ENCODE data around the gene ACVRL1.

The ACVRL1 gene

DNA sequence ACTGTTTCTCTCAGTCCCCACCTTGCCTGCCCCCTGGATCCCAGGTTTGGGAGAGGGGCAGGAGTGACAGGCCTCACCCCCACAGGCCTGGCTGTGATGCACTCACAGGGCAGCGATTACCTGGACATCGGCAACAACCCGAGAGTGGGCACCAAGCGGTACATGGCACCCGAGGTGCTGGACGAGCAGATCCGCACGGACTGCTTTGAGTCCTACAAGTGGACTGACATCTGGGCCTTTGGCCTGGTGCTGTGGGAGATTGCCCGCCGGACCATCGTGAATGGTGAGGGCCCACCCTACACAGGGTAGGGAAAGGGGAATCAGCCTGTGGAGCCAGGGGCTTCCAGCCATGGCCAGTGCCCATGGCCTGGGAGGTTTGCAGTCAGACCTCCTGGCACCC is 8.6 kb downstream of the ACVRL1 start:
- DNase-seq (ENCODE audit: low read depth in 2 of 2): no peak

DNA sequence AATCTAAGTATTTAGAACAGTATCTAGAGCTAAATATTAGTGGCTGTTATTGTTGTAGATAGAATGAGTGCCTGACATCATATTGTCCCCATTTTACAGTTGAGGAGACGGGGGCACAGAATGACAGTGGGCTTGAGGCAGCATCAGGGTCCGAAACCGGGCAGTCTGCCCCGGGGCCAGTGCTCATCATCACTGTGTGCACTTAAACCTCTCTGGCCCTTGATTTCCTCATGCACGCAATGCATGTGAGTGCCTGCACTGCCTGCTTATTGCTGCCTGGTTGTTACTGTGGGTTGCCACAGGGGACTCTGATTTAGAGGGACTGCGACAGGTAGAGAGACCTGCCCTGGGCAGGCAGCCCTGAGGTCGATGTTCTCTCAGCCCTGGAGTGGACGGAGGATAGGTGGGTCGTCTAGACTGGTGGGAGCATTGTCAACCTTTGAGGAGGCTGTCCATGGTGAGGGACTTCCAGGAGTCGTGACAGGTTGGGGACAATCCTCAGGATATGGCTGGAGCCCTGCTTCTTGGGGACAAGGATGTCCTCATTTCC is 9.8 kb downstream of the ACVRL1 start:
- no peak for DNase-seq (ENCODE audit: low read depth in 2 of 2)

DNA sequence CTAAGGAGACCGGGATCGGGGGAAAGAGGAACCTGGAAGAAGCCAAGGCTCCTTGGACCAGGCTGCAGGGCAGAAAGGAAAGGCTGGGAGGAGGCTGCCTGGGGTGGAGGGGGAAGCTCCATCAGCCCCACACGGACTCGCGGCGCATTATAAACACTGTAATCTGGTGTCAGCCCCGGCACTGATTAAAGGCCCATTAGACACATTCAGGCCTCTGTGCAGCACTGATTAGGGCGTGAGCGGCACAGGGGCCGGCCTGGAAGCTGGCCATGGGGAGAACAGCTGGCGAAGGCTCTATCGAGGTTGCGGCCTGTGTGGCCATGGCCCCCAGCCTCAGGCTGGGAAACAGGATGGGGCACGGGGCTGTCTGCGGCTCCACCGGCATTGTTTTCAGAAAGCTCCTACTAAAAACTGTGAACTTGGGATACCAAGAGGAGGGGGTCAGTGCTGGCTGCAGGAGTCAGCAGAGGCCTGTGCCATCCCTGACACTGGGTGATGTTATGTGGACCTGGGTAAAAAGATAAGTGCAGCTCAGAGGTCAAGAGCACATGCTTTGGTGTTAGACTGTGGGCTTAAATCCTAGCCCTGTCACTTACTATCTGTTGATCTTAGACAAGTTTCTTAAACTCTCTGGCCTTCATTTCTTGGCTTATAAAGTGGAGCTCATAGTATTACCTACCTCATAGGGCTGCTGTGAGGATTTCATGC is 10.6 kb downstream of the ACVRL1 start:
- no peak for DNase-seq (ENCODE audit: low read depth in 2 of 2)

DNA sequence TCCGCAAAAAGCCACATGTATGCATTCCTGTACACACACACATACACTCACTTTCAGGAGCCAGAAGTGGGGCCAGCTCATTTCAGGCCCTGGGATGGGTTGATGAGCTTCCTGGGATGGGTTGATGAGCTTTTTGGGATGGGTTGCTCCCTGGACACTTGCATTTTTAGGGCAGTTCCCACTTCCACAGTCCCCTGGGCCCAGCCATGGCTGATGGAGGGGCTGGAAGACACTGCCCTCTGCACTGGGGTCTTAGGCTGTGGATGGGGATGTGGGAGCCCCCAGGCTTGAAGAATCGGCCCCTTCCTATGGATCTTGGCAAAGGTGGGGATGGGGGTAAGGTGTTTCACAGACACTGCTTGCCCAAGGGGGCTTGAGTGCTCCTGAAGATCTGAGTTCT is 12.7 kb downstream of the ACVRL1 start:
- no peak for DNase-seq (ENCODE audit: low read depth in 2 of 2)

DNA sequence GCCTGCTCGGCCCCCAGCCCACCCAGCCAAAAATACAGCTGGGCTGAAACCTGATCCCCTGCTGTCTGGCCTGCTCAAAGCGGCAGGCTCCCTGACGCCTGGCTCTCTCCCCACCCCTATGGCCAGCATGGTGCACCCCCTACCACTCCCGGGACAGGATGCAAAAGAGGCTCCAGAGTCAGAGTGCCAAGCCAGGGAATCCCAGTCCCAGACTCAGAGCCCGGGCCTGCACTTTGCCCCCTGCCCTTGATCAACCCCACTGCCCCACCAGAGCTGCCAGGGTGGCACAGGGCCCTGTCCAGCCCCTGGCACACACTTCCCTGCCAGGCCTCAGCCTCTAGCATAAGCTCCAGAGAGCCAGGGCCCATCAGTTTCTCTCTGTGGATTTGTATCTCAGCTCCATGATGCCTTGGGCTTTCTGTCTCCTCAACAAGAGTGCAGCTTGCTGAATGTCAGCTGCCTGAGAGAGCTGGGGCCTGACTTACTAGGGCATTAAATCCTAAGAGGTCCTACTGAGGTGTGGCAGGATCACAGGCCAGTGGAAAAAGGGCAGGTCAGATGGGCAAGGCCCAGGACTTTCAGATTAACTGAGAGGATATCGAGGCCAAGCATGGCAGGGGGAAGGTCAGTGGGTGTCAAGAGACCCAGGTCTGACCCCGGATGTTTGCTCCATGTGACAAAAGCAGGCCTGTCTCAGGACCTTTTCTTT is 13.9 kb downstream of the ACVRL1 start:
- no peak for DNase-seq (ENCODE audit: low read depth in 2 of 2)

DNA sequence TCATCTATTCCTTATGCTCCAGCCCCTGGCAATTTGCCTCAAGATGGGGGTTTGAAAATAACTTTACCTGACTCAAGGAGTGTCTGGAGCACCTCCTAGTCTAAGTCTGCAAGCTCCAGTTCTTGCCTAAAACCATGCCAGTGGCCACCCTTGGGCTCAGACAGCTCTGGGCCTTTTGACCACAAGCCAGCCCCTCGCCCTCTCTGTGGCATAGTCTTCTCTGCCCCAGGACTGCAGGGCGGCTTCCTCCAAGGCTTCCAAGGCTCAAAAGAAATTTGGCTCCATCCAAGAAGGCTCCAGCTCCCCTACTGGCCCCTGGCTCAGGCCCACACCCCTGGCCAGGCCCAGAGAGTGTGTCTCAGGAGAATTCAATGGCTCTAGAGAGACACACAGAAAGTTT is 14.8 kb downstream of the ACVRL1 start:
- DNase-seq (ENCODE audit: low read depth in 2 of 2): no peak

DNA sequence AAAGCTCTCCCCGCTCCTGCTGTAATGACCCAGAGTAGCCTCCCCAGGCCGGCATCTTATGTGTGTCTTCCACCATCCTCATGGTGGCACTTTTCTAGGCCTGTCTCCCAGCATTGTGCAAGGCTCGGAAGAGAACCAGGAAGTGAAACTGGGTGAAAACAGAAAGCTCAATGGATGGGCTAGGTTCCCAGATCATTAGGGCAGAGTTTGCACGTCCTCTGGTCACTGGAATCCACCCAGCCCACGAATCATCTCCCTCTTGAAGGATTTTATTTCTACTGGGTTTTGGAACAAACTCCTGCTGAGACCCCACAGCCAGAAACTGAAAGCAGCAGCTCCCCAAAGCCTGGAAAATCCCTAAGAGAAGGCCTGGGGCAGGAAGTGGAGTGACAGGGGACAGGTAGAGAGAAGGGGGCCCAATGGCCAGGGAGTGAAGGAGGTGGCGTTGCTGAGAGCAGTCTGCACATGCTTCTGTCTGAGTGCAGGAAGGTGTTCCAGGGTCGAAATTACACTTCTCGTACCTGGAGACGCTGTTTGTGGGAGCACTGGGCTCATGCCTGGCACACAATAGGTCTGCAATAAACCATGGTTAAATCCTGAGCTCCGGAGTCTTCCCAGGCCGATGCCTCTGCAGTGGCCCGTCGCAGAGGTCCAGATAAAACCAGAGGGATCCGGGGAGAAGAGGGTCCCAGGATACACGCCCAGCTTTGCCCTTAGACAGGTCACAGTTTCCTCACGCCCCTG is 15.6 kb downstream of the ACVRL1 start:
- DNase-seq (ENCODE audit: low read depth in 2 of 2): no peak

DNA sequence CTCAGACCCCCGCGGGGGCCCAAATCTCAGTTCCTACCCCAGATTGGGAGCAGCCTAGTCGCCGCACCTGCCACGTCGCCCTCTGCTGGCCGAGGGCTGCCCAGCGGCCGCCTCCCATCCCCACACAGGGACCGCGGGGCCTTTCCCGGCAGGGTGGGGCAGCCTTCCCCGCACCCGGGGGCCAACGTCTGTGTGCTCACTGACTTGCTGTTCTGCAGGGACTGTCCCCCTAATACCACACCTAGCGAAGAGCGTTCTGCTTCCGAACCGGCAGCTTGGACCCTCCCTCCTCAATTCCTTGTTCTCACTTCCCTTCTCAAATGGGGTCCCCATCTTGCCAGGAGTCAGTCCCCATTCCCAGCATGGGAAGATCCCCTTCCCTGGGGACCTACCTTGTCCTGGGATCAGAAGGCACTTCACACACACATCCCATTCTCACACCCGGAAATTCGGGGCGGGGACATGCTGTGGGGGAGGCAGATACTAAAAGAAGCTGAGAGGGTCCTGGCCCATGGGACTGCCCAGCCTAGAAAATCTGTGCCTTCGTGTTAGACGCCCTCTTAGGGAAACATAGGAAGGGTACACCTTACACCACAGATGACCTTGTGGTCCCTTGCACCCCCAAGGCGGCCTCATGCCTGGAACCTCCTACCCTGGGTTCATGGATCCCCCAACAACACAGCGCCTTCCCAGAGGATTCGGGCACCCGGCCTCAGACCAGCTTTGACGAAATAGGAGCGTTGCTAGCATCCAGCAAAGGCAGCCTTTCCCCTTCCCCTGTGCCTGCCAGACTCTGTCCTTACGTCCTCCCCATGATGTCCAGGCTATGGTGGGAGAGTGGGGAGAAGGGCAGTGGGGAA is 16.4 kb downstream of the ACVRL1 start:
- DNase-seq (ENCODE audit: low read depth in 2 of 2): peak; percentile 16 to 19

DNA sequence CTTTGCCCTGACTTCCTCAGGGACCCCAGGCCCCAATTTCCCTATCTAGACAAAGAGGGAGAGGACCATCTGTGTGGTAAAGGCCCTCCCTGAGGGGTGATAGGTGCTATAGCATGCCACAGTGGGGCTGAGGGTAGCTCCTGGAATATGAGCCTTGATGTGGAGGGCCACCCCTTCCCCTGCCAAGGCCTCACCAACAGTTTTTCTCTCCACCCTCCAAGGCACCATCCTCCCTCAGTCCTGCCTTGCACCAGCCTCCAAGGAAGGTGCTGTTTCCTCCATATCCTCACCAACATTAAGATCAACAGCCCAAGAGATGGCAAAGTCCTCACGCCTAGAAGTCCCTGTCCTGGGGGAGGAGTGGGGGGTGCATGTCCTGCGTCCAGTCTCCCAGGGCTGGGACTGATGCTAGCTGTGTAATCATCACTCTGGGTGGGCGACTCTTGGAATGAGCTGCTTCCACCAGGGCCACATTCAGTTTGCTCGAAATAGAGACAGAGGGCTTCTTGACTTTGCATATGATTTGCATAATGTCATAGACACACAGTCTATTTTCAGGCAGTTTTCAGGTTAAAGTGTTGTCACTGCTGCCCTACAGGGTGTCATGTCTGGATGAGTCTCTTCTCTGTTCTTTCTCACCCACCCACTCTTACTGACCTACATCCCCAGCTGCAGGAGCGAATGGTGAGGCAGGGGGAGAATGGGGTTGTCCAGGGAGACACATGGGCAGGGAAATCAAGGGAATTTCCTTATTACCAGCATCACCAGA is 17.4 kb downstream of the ACVRL1 start:
- no peak for DNase-seq (ENCODE audit: low read depth in 2 of 2)

DNA sequence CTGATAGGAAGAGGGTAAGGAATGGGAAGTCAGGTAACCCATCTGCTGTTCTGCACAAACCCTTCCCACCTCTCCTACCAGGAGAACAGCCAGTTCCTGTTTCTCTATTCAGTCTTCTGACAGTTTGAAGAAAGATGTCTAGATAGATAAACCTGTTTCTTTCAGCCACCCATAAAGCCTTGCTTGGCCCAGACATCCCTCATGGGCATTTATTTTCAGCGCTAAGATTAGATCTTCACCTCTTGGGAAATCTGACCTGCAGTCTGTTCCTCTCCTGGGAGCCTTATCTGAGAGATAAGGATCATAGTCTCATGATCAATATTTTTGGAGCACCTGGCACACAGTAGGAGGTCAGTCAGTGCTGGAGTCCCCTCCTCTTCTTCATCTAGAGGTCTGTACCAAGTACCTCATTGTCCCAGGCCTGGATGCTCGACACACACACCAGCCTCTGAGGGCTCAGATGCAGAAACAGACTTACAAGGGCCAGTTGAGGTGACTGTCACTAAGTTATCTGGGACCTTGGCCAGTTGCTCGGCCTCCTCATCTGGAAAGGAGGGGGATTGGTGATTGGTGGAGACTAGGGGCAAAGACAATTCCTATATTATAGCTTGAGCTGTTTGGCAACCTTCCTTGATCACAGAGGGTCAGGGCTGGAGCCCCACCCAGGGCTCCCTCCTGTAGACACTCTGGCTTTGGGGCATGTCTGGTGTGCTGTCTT is 18.2 kb downstream of the ACVRL1 start:
- no peak for DNase-seq (ENCODE audit: low read depth in 2 of 2)

DNA sequence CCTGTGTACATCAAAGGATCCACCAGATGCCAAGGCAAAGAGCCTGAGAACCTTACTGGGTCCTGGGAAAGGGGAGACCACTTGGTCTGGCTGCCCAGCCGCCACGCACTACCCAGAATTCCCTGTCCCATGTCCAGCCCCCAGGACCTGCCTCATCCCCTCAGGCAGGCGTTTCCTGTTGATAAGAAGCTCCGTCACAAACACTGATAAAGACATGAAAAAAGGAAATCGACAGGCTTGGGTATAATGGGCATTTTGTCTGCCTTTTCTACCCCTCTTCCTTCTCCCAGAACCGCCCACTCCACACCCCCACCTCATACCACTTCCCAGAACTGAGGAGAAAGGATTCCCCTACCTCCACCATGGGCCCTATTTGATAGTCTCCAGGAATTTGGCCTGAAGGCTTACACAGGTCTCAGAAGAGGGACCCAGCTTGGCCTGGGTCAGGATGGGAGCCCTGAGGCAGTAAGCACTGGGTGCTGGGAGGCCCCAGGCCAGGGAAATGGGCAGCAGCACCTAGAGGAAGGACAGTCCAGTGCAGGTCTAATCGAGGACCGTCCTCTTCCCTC is 18.8 kb downstream of the ACVRL1 start:
- DNase-seq (ENCODE audit: low read depth in 2 of 2): no peak

DNA sequence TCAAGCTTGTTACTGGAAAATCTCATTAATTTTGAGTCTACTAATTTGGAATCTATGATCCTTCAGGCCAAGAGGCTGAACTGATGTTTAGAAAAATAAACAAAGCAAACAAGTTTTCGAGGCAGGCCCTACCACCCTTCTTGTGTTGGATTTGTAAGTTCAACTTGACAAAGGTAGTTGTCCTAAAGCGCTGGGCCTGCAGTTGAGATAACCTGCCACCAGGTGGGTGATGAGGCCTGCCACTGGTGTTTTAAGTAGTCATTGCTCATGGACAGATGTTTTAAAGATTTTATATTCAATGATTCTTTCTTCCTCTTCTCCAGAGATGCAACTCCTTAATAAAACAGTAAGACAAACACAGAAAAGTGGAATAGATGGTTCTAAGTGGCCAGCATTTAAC is 19.4 kb downstream of the ACVRL1 start:
- DNase-seq (ENCODE audit: low read depth in 2 of 2): peak in 1 of 2 donors; percentile 22

DNA sequence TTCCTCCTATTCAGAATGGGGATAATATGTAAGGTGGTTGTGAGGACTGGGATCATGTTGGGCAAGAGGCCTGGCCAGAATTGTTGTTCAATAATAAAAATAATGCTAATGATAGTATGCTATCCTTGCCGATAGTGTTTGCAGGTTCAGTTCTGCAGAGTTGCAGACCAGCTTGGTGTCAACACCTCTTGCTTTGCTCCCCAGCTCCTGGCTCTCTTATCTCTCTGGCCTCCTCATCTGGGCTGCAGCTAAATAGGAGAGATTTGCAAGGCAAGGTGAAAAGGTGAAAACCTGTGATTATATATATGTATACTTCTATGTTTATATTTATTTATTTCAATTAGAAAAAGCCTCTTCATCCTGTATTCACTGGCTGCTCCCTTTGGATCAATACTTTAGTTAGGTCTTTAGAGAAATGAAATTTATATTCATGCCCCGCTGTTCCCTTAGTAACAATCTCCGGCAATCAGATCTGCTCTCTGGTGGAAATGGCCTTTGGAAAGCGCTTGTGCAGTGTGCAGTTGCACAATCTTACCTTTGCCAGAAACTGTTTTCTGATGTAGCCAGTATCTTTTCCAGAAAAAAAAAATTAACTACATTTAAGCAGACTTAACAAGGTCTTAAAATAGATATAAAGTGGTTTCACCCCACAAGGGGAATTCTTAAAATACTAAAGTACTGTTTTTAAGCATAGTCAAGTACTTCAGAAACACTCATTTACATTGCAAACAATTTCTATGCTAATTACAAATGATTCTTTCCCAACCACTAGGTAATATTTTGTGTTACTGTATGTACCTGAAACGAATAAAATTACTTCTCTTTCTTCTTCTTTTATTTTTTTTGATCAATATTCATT is 25.1 kb downstream of the ACVRL1 start:
- no peak for DNase-seq (ENCODE audit: low read depth in 2 of 2)

DNA sequence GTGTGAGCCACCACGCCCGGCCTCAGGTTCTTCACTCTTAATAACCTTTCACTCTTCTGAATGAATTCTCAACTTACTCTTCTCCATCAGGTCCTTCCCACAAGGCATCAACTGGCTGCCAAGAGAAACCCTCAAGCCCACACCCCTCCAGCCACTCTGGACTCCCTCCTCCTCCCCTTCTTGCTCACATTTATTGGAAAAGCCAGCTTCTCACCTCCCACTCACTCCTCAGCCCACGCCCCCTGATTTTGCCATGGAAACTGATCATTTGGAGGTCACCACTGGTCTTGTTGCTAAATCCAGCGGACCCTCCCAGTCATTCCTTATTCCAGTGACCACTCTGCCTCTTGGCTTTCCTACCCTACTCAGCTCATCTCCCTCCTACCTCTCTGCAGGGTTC is 26.8 kb downstream of the ACVRL1 start:
- DNase-seq (ENCODE audit: low read depth in 2 of 2): no peak

DNA sequence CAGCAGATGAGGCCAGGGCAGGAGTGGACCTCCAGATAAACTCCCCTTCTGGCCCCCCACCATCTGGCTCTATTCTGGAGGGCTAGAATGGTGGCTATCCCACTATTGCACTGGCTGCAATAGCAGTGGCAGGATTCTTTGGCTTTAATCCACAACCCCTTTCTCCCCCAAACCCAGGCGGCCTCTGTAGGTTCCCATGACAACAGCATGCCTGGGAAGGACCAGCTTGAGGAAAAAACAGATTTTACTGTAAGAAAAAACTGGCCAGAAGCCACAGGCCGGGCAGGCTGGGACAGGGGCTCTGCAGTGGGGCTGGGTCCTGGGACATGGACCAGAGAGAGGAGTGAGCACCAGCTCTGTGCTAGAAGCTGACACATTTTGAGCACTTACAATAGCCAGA is 30.6 kb downstream of the ACVRL1 start:
- DNase-seq (ENCODE audit: low read depth in 2 of 2): no peak

DNA sequence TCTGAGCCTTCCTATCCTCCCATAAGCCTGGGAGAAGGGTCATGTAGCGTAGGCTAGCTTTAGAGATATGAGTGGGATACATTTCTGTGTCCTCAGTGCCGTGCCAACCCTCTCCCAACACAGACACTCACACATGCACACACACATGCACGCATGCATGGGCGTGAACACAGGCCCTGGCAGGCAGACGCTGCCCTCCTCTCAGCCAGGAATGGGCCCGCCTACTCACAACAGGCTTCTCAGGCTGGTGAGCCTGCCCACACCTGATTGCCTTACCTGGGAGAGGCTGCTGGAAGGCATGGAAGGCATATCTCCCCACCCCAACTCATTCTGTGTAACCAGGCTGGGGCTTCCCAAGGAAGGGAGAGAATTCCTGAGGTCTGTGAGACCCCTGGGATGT is 31.4 kb downstream of the ACVRL1 start:
- DNase-seq (ENCODE audit: low read depth in 2 of 2): no peak

DNA sequence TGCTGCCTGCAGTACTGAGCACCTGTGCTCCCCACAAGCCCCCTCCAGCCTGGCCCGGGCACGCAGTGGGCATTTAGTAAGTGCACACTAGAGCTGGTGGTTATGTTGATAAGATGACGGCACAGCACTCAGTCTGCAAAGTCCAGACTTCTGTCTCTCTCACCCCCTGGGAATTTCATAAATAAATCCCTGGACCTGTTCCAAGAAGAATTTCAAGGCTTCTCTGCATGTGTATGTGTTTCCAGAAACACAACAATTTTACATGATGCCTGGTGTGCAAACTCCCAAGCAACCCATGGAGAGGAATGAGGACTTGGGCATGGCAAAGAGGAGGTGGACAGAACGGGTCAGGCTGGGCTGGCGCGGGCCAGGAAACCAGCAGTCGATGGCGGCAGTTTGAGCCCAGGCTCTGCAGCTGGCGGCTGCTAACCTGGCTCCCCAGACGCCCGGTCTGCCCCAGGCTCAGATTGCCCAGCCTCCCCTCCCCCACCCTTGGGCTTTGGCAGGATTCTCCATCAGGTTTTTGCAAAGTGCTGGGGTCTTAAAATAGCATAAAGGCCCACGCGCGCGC is 33.8 kb downstream of the ACVRL1 start:
- DNase-seq (ENCODE audit: low read depth in 2 of 2): no peak

DNA sequence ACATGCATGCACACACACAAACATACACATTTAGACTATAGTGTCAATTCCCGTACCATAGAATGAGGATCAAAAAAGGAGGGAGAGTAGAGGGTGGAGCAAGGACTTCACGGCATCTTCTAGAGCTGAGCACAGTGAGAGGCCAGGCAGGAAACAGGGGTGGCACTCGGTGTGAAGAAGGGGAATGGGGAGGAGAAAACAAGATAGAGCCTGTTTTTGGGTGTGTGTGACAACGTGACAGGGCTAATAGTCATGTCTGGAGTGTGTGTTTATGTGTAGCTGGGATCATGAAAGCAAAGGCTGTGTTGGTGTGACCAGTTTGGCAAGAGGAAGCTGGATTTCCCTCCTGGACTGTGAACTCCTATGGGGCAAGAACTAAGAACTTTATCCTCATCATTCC is 34.3 kb downstream of the ACVRL1 start:
- DNase-seq (ENCODE audit: low read depth in 2 of 2): no peak

DNA sequence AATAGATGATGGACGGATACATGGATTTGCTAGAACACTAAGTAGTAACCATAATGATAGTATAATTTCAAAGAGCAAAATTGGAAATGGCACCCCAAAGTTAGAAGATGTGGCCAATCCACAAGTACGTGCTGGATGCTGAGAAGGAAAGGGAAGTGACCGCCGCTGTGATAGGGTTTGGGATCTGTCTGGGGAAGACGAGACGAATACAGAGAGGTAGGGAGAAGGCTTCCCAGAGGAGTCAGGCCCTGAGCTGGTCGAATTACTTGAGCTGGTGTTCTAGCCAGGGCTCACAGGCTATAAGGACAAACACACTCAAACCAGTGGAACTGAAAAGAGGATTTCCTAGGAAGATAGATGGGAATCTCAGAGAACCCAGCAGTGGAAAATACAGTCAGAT is 34.8 kb downstream of the ACVRL1 start:
- DNase-seq (ENCODE audit: low read depth in 2 of 2): no peak
